ENCODE results near the gene SMPD2. TPM values are rescaled to one million over a fixed set of nuclear protein-coding genes. Genes with fewer than 3 reads are reported as not detected.

The SMPD2 gene
- total and polyA plus RNA-seq, 2 of the 4 experiments (the other 2 are of a cell fraction), result 7.7 to 9.0 TPM

DNA sequence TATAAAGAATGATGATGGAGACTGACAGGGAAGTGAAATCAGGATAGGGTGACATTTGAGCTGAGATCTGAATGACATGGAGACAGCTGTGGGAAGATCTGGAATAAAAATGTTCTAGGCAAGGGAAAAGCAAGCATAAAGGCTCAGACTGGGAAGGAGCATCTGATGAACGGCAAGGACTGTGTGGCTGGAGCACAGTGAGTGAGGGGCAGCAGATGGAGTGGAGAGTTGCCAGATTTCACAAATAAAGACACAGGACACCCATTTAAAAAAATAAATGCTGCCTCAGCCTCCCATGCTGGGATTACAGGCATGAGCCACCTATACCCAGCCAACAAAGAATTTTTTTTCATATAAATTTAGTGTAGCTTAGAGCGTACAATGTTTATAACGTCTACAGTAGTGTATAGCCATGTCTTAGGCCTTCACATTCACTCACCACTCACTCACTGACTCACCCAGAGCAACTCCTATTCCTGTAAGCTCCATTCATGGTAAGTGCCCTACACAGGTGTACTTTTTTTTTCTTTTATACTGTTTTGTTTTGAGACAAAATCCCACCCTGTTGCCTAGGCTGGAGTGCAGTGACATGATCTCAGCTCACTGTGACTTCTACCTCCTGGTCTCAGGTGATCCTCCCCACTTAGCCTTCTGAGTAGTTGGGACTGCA lies 44.9 kb downstream of the SMPD2 start:
- Histone ChIP-seq H3K4me2 (ENCODE audit: low read depth, low read length) (no peak overlapping the region), H2BK120ac (ENCODE audit: low read depth, low read length) (no peak overlapping the region), H3K9me1 (ENCODE audit: insufficient read depth, low read length) (no peaks in the 10 kb centered on the region), H2AK9ac (replicated peaks; ENCODE audit: low read depth, low read length, poor library complexity) (no peak overlapping the region), H2AFZ (replicated peaks; ENCODE audit: low read length, poor library complexity) (no peak overlapping the region), H2AK5ac (ENCODE audit: low read depth, low read length) (no peak overlapping the region), H3K9ac (ENCODE audit: low read depth, low read length) (no peak overlapping the region), H3K23ac (ENCODE audit: low read depth, low read length) (no peak overlapping the region), H3K56ac (ENCODE audit: extremely low read depth, insufficient read depth, low read length) (no peak overlapping the region), H3K18ac (ENCODE audit: low read depth, low read length) (no peak overlapping the region), H2BK15ac (ENCODE audit: low read depth, low read length) (no peak overlapping the region), H3K4ac (ENCODE audit: low read depth, low read length) (no peak overlapping the region), H2BK20ac (ENCODE audit: low read depth, low read length) (no peak overlapping the region), H3K4me1 (ENCODE audit: control insufficient read depth, insufficient read depth, low read length) (no peaks in the 10 kb centered on the region), H3K4me3 (ENCODE audit: insufficient read depth, low read depth, low read length) (no peak overlapping the region), H4K8ac (ENCODE audit: low read depth in 2 of 2, low read length in 2 of 2) (no peak overlapping the region), H3K9me3 (ENCODE audit: control insufficient read depth, insufficient read depth, low read length) (no peaks in the 10 kb centered on the region), H3K27me3 (ENCODE audit: control insufficient read depth, insufficient read depth, low read length) (no peaks in the 10 kb centered on the region; the same call in 1 of the 2 replicates), H3K36me3 (ENCODE audit: control insufficient read depth, insufficient read depth, low read length) (peaks cover 9% of the 10 kb centered on the region), H3K14ac (replicated peaks; ENCODE audit: low read depth, low read length) (no peak overlapping the region), H3K79me1 (ENCODE audit: low read depth in 1 of 2, low read length in 2 of 2) (peaks cover 19 to 23% of the 10 kb centered on the region in 2 experiments), H3K27ac (ENCODE audit: insufficient read depth, low read length) (no peak overlapping the region), H4K91ac (ENCODE audit: insufficient read depth, low read depth, low read length) (no peak overlapping the region), H4K5ac (ENCODE audit: low read depth, low read length) (no peak overlapping the region), H4K20me1 (ENCODE audit: insufficient read depth, low read length) (no peaks in the 10 kb centered on the region), H2BK5ac (ENCODE audit: low read depth, low read length, poor library complexity, severe bottlenecking) (no peak overlapping the region)
- in situ Hi-C loops (cut with MboI; ENCODE audit: low sequenced_read_pairs), result no loop called here
- ChIA-PET CTCF (interaction anchor here (0.6 kb wide), 1 partner anchor 24 kb away, joined by 3 read pairs; no protein-coding TSS in a partner anchor), POLR2A (ENCODE audit: unreplicated experiment) (no interaction called here)
- TF ChIP-seq NFE2L2 (IDR thresholded peaks at IDR 0.05; ENCODE audit: low read depth, low read length), result no peak
- no peak for TF ChIP-seq CHD1 (IDR thresholded peaks at IDR 0.05; ENCODE audit: low read depth, low read length)
- no peak for TF ChIP-seq MXI1 (IDR thresholded peaks at IDR 0.05; ENCODE audit: borderline replicate concordance, low read depth, low read length)
- TF ChIP-seq MAFK (IDR thresholded peaks at IDR 0.05; ENCODE audit: low read depth, low read length), result no peak
- WGBS, 2 experiments (ENCODE audit: extremely low coverage in 2 of 2, insufficient read length in 1 of 2), result no CpG with 5 or more reads among the region's 3 CpGs
- DNase-seq, result no peak
- BruUV-seq (replicated peaks), result no TSS peak
- no peak for ATAC-seq (ENCODE audit: low read depth)
- intact Hi-C loops (cut with micrococcal nuclease), result no loop called here
- dilution Hi-C loops (cut with HindIII; ENCODE audit: low sequenced_read_pairs, unreplicated experiment), result no loop called here

Data from IMR-90 (cell line).